Inflammatory macrophage (primary cell): ENCODE measurements around the gene RAB6D.
"Not testable (repeated sequence)": the region's sequence is repeated elsewhere in the genome, so short reads cannot be mapped to it uniquely, and the experiment has no call there.

ENCODE experiments used
- DNase-seq, 2 donors: peaks; one replicate each; pipeline ENCODE4 v3.0.0-alpha.2; 2020 to 2022

RAB6D gene

DNA sequence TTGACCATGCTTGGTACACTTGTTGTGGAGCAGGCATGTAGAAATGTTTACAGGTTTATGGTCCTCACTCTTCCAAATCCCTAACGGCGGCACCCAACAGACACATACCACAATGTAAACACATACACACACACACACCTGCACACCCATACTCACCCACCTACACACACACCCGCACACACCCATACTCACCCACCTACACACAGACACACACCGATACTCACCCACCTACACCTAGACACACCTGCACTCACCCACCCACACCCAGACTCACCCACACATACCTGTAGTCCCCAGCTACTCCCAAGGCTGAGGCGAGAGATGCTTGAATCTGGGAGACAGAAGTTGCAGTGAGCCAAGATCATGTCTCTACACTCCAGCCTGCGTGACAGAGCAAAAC lies 1.5 kb upstream of the RAB6D start:
- DNase-seq, result no peak

- not testable (repeated sequence) for DNase-seq
Observed at GRCh38 chr2:131363213-131363612, 755 bp downstream of the RAB6D start.

- not testable (repeated sequence) for DNase-seq
Observed at GRCh38 chr2:131361773-131362172, 2.2 kb downstream of the RAB6D start.

- not testable (repeated sequence) for DNase-seq
Observed at GRCh38 chr2:131353167-131353697, 10.7 kb downstream of the RAB6D start.

GRCh38 chr2:131349021-131349420 lies 14.9 kb downstream of the RAB6D start:
- DNase-seq, result no peak

- DNase-seq, result not testable (repeated sequence)
Observed at GRCh38 chr2:131347035-131347434, 16.9 kb downstream of the RAB6D start.

GRCh38 chr2:131339307-131339706 lies 24.7 kb downstream of the RAB6D start:
- not testable (repeated sequence) for DNase-seq

DNA sequence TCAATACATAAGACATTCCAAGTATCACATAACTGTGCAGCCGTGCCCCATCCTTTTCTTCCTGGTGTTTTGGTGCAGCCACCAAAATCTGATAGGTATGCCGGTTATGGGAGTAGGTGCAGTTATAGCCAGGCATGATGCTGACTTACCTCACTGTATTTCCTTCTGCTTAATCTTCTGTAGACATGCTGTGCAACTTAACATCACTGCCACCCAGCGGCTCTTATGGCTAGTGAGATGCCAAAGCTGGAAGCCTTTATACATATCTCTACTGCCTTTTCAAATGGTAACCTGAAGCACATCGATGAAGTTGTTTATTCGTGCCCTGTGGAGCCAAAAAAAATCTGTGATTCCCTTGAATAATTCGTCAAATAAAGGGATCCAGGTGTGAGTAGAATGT lies 28.6 kb downstream of the RAB6D start:
- DNase-seq, result not testable (repeated sequence)

DNA sequence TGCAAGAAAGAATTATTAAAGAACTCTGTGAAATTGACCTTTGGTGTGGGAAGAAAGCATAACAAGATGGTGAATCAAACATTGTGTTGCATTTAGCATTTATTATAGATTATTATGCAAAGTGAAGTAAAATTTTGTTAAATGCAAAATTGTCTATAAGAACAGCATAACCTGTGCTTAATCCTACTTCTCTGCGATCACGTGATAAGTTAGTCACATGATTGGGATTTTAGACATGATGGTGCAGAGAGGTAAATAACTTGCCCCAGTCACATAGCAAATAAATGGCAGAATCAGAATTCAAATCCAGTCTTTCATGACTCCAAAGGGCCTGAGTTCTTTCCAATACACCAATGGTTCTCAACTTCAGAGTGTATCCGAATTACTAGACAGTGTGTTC lies 31.3 kb downstream of the RAB6D start:
- DNase-seq, result not testable (repeated sequence)

GRCh38 chr2:131331000-131331399 lies 33.0 kb downstream of the RAB6D start:
- DNase-seq, result not testable (repeated sequence)

DNA sequence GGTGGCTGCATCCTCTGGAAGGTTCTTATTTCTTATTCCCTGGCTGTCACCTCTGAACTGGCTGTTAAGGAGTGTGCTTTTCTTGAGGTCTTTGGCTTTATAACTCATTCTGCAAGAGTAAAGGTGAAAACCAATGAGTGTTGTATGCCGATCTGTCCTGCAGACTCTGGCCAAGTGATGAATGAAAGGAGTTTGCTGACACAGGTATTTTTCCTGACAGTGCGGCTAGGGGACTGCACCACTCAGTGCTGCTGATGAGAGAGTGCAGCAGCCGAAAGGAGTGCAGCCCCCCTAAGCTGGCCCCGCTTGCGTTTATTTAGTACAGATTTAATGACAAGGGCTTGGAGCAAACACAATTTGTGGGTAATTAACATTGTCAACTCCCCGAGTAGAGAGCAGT lies 41.8 kb downstream of the RAB6D start:
- DNase-seq, result no peak

DNA sequence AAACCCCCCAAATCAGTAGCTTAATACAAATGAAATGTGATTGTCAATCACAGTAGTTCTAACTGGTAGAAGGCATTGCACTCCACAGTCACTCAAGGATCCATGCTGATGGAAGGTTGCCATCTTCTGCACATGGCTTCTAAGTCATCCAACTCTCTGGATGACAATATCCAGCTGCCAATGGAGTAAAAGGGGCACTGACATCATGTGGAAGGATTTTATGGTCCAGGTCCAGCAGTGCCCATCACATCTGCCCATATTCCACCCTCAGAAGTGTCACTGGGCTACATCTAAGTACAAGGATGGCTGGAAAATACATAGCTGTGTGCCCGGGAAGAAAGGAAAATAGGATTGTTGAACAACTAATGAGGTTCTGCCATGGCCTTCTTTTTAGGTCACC lies 42.6 kb downstream of the RAB6D start:
- not testable (repeated sequence) for DNase-seq

DNA sequence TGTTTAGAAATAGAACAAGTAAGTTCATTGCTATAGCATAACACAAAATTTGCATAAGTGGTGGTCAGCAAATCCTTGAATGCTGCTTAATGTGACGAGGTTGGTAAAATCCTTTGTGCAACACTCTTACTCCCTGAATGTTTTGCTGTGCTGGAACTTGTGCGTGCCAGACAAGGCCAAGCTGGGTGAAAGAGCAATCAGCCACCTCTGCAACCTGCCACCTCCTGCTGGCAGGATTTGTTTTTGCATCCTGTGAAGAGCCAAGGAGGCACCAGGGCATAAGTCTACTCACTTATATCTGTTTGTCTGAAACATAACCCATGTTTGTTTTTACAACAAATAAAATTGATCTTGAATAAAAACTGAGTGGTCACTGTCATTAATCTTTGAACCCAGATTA lies 53.0 kb downstream of the RAB6D start:
- not testable (repeated sequence) for DNase-seq
